NB4 (cell line): ENCODE results near the gene SLC51A.

Source experiments
- DNase-seq: peaks from one replicate; pipeline ENCODE4 v3.0.0; 2010; ENCODE audit warnings: low read depth
- H3K4me3 ChIP-seq: one replicate; pipeline ENCODE4 v1.5.1; 2011; ENCODE audit warnings: mild to moderate bottlenecking, low read depth, low read length, moderate library complexity
- MAX ChIP-seq: IDR thresholded peaks from 2 replicates; pipeline ENCODE4 v1.6.1; 2011; ENCODE audit warnings: low read depth, low read length
- MYC ChIP-seq: IDR thresholded peaks from 2 replicates; pipeline ENCODE4 v1.6.1; 2011; ENCODE audit warnings: low read depth, low read length
- POLR2A ChIP-seq: IDR thresholded peaks from 2 replicates; pipeline ENCODE4 v1.6.1; 2011; ENCODE audit warnings: mild to moderate bottlenecking; ENCODE audit not compliant: insufficient read length; ENCODE audit errors: extremely low read depth
- TF ChIP-seq, protein P1 (sequence below): IDR thresholded peaks from one replicate; pipeline ENCODE4 v1.5.1; 2012; ENCODE audit warnings: low read depth, low read length

Gene SLC51A

DNA sequence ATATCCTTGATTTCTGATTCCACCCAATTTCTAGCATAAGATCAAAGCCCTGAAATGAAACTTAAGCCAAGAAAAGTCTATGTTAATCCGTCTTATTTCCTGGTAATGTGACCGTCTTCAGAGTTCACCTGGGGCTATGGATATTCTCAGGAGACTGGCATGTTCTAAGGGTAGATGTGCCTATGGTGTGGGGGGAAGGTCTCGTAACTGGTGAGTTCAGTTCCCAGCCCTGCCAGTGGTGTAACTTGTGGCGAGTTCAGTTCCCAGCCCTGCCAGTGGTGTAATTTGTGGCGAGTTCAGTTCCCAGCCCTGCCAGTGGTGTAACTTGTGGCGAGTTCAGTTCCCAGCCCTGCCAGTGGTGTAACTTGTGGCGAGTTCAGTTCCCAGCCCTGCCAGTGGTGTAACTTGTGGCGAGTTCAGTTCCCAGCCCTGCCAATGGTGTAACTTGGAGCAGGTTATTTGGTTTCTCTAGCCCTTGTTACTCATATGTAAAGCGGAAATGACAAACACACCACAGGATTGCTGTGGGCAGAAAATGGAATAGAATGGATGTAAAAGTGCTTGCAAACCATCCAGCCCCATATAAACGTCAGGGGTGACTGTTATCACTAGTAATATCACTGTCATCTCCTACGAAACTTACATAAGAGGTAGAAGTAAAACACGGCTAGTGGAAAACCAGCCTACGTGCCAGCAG, 30.4 kb downstream of the SLC51A start:
- peak; percentile 89 for DNase-seq
- TF ChIP-seq POLR2A (no peak), MAX (no peak), MYC (no peak)
- TF ChIP-seq, protein P1, sequence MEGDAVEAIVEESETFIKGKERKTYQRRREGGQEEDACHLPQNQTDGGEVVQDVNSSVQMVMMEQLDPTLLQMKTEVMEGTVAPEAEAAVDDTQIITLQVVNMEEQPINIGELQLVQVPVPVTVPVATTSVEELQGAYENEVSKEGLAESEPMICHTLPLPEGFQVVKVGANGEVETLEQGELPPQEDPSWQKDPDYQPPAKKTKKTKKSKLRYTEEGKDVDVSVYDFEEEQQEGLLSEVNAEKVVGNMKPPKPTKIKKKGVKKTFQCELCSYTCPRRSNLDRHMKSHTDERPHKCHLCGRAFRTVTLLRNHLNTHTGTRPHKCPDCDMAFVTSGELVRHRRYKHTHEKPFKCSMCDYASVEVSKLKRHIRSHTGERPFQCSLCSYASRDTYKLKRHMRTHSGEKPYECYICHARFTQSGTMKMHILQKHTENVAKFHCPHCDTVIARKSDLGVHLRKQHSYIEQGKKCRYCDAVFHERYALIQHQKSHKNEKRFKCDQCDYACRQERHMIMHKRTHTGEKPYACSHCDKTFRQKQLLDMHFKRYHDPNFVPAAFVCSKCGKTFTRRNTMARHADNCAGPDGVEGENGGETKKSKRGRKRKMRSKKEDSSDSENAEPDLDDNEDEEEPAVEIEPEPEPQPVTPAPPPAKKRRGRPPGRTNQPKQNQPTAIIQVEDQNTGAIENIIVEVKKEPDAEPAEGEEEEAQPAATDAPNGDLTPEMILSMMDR, result no peak
- H3K4me3 ChIP-seq, result no peak overlapping the region

DNA sequence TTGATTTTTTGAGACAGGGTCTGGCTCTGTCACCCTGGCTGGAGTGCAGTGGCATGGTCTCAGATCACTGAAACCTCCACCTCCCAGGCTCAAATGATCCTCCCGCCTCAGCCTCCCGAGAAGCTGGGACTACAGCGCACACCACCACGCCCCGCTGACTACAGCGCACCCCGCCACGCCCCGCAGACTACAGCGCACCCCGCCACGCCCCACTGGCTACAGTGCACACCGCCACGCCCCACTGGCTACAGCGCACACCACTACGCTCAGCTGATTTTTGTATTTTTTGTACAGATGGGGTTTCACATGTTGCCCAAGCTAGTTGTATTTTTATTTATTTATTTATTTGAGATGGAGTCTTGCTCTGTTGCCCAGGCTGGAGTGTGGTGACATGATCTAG, 35.6 kb downstream of the SLC51A start:
- H3K4me3 ChIP-seq, result no peak overlapping the region
- DNase-seq, result no peak
- TF ChIP-seq POLR2A (no peak), MAX (no peak), MYC (no peak)
- TF ChIP-seq, protein P1, result no peak

DNA sequence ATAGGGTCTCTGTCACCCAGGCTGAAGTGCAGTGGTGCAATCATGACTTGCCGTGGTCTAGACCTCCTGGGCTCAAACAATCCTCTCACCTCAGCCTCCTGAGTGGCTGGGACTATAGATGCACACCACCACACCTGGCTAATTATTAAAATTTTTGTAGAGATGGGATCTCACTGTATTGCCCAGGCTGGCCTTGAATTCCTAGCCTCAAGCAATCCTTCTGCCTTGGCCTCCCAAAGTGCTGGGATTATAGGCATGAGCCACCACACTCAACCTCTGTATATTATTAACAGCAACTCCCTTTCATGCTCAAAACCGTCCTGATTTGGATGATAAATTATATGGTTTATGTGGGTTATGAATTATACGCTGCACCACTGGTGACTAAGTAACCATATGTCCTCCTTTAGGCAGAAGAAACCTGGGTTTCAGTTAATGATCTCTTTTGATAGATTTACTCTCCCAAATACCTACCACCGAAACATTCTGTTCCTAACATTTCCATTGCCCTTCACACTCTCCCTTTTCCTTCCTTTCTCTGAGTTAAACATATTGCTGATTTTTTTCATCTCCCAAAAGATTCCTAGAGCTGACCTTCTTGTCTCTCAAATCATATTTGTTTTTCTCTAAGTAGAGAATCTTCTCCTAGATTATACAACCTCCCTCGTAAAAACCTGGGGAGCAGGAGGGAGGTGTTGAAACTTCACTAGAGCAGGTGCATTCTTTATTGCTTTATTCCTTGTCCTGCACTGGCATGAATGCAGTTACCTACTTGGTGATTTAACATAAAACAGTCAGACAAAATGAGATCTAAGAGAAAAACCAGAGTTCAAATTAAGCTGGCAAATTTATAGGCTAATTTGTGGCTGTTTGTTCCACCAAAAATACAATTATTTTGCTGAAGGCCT, 38.3 kb downstream of the SLC51A start:
- H3K4me3 ChIP-seq, result no peak overlapping the region
- DNase-seq, result no peak
- no peak for TF ChIP-seq MAX
- TF ChIP-seq MYC, result no peak
- TF ChIP-seq, protein P1, result no peak
- no peak for TF ChIP-seq POLR2A

DNA sequence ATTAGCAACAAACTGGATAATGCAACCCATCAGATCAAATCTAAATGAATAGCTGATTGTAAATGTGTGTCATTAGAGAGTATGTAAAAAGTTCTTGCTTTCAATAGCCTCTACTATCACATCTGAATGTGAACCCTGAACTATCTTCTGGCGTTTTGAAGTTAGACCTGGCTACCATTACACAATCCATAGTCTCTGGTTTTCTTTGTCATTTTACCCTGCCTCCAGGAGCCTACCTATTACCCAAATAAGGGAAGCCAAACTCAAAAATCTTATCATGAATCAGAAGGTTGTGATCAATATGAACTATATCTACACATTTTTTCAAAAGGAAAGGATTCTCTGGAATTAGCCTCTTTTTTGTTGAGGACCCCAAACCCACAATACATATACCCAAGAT, 39.4 kb downstream of the SLC51A start:
- TF ChIP-seq POLR2A (no peak), MYC (no peak), MAX (no peak)
- TF ChIP-seq, protein P1, result no peak
- no peak overlapping the region for H3K4me3 ChIP-seq
- DNase-seq, result no peak

DNA sequence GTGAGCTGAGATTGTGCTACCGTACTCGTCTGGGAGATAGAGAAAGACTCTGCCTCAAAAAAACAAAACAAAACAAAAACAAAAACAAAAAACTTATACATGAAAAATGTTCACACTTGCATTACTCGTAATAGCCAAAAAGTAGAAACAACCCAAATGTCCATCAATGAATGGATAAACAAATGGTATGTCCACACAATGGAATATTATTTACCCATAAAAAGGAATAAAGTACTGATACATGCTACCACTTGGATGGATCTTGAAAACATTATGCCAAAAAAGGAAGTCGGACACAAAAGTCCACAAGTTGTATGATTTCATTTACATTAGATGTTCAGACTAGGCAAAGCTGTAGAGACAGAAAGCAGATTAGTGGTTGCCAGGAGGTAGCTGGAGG, 44.5 kb downstream of the SLC51A start:
- H3K4me3 ChIP-seq, result no peak overlapping the region
- TF ChIP-seq MAX (no peak), MYC (no peak), POLR2A (no peak)
- TF ChIP-seq, protein P1, result no peak
- DNase-seq, result no peak
